Measurements from ENCODE around the gene IFT88. TPM values are rescaled to one million over a fixed set of nuclear protein-coding genes. Genes with fewer than 3 reads are reported as not detected.

The IFT88 gene
- total and polyA plus RNA-seq, 3 donors from 2014 or later, result 56.6 to 111 (median 86.8) TPM

- 84 to 89% methylated on average over 4 of the region's 4 CpGs for WGBS, 2 donors
- intact Hi-C loops (cut with DNase I; ENCODE audit: low total_unique reads), result no loop called here
- Histone ChIP-seq H3K9me3 (no peaks in the 10 kb centered on the region), H3K4me1 (no peaks in the 10 kb centered on the region), H3K4me3 (no peak overlapping the region), H3K27me3 (no peaks in the 10 kb centered on the region), H3K36me3 (ENCODE audit: low read depth, missing control alignments) (no peaks in the 10 kb centered on the region), H3K27ac (no peak overlapping the region)
- DNase-seq, result no peak
- no peak for TF ChIP-seq CTCF (IDR thresholded peaks at IDR 0.05)
- TF ChIP-seq POLR2A (IDR thresholded peaks at IDR 0.05), result no peak
Observed at GRCh38 chr13:20652946-20653345, 86.0 kb downstream of the IFT88 start.

GRCh38 chr13:20654156-20654555 lies 87.2 kb downstream of the IFT88 start:
- TF ChIP-seq CTCF (IDR thresholded peaks at IDR 0.05) (no peak), POLR2A (IDR thresholded peaks at IDR 0.05) (no peak)
- Histone ChIP-seq H3K36me3 (ENCODE audit: low read depth, missing control alignments) (no peaks in the 10 kb centered on the region), H3K9me3 (no peaks in the 10 kb centered on the region), H3K4me3 (no peak overlapping the region), H3K27ac (no peak overlapping the region), H3K27me3 (no peaks in the 10 kb centered on the region), H3K4me1 (no peaks in the 10 kb centered on the region)
- intact Hi-C loops (cut with DNase I; ENCODE audit: low total_unique reads), result no loop called here
- WGBS, 2 donors, result 87 to 89% methylated on average over 1 of the region's 1 CpG
- DNase-seq, result no peak

GRCh38 chr13:20658451-20659040 lies 91.6 kb downstream of the IFT88 start:
- no peak for TF ChIP-seq POLR2A (IDR thresholded peaks at IDR 0.05)
- TF ChIP-seq CTCF (IDR thresholded peaks at IDR 0.05), result no peak
- no peak overlapping the region for H3K27ac ChIP-seq
- H3K27me3 ChIP-seq, result no peaks in the 10 kb centered on the region
- no peak overlapping the region for H3K4me3 ChIP-seq
- 70 to 75% methylated on average over 5 of the region's 5 CpGs for WGBS, 2 donors
- H3K4me1 ChIP-seq, result no peaks in the 10 kb centered on the region
- no peaks in the 10 kb centered on the region for H3K9me3 ChIP-seq
- intact Hi-C loops (cut with DNase I; ENCODE audit: low total_unique reads), result no loop called here
- no peak for DNase-seq
- H3K36me3 ChIP-seq (ENCODE audit: low read depth, missing control alignments), result no peaks in the 10 kb centered on the region

GRCh38 chr13:20664351-20664750 lies 97.4 kb downstream of the IFT88 start:
- TF ChIP-seq POLR2A (IDR thresholded peaks at IDR 0.05) (no peak), CTCF (IDR thresholded peaks at IDR 0.05) (no peak)
- Histone ChIP-seq H3K4me3 (no peak overlapping the region), H3K27ac (no peak overlapping the region), H3K27me3 (no peaks in the 10 kb centered on the region), H3K4me1 (no peaks in the 10 kb centered on the region), H3K36me3 (ENCODE audit: low read depth, missing control alignments) (no peaks in the 10 kb centered on the region), H3K9me3 (no peaks in the 10 kb centered on the region)
- intact Hi-C loops (cut with DNase I; ENCODE audit: low total_unique reads), result no loop called here
- DNase-seq, result no peak

- H3K36me3 ChIP-seq (ENCODE audit: low read depth, missing control alignments), result no peaks in the 10 kb centered on the region
- 88 to 97% methylated on average over 4 of the region's 4 CpGs for WGBS, 2 donors
- no peaks in the 10 kb centered on the region for H3K27me3 ChIP-seq
- intact Hi-C loops (cut with DNase I; ENCODE audit: low total_unique reads), result no loop called here
- no peaks in the 10 kb centered on the region for H3K4me1 ChIP-seq
- H3K27ac ChIP-seq, result no peak overlapping the region
- TF ChIP-seq CTCF (IDR thresholded peaks at IDR 0.05) (no peak), POLR2A (IDR thresholded peaks at IDR 0.05) (no peak)
- H3K4me3 ChIP-seq, result no peak overlapping the region
- DNase-seq, result no peak
- no peaks in the 10 kb centered on the region for H3K9me3 ChIP-seq
Observed at GRCh38 chr13:20666948-20667347, 100.0 kb downstream of the IFT88 start.
